Posterior cingulate gyrus (tissue), 11 donors: Measurements from ENCODE around the gene KRTAP4-4.
"Not testable (repeated sequence)": the region's sequence is repeated elsewhere in the genome, so short reads cannot be mapped to it uniquely, and the experiment has no call there.

ENCODE experiments used
- DNase-seq, 10 donors: peaks; one replicate each; pipeline versions ENCODE4 v3.0.0 to v3.0.0-alpha.2; 2020 to 2021; ENCODE audit warnings: mixed read lengths in 3 of 10
- intact Hi-C: fragments of 100-400 bp; cut with DNase I; formaldehyde crosslinking; loops from one replicate; pipeline ENCODE4 v1.15.1; 2023

The KRTAP4-4 gene

DNA sequence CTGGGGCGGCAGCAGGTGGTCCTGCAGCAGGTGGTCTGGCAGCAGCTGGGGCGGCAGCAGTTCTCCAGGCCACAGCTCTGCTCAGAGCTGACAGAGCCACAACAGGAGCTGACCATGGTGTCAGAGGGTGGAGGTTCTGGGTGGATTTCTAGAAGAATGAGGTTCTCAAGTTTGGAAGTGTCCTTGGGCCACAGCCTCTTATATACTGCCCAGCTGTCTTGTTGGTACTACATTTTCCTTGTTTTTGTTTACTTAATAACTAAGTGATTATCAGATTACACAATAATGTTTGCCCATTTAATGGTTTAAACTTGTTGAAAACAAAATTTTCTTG, 10.9 kb downstream of the KRTAP4-4 start, which contains the start of gene KRTAP4-5:
KRTAP4-5 (minus strand) TSS at position 174 of the 334 bp plus-strand sequence; CDS start at position 116, 58 bp downstream.
- no peak for DNase-seq
- intact Hi-C loops = no loop called here

DNA sequence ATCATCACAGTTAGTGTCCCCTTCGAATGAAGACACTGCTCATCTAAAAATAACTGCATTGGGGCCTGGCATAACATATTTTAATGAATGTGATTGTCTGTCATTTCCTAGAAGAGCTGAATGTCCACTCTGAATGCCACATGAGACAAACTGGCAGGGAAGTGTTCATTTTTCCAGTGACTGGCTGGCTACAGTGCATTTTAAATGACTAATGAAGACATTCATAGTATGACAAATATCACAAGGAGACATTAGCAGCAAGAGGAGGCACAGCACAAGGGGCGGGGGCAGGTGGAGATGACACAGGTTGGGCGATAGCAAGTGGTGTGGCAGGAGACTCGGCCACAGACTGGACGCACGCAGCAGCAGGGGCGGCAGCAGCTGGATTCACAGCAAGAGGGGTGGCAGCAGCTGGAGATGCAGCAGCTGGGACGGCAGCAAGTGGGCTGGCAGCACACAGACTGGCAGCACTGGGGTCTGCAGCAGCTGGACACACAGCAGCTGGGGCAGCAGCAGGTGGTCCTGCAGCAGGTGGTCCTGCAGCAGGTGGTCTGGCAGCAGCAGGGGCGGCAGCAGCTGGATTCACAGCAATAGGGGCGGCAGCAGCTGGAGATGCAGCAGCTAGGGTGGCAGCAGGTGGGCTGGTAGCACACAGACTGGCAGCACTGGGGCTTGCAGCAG, 11.4 kb downstream of the KRTAP4-4 start:
- peak in 1 of 10 donors; percentile 68 for DNase-seq
- intact Hi-C loops = not testable (repeated sequence)

DNA sequence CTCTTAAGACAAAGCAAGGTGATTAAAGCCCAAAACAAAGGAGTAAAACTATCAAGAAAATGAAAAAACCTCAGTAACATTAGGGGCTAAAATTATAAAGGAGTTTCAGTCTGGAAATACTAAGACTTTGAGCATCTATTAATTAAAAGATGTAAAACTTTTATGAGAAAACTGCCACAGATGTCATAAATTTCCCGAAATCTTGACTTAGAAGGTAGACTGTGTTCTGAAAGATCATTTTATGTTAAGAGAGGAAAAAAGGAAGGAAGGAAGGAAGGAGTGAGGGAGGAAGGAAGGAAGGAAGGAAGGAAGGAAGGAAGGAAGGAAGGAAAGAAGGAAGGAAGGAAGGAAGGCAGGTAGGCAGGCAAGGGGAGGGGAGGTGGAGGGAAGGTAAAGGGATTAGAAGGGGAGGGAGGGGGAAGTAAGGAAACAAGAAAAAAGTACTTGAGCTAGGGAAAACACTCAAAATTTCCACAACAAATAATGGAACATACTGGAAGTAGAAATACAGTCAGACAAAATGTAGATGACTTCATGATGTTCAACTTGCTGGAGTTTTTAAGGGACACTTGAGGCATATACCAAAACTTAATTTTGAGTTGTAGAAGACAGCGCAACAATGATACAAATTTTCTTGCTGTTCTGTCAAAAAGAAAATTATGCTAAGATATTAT, 12.9 kb downstream of the KRTAP4-4 start:
- intact Hi-C loops = no loop called here
- DNase-seq = no peak

DNA sequence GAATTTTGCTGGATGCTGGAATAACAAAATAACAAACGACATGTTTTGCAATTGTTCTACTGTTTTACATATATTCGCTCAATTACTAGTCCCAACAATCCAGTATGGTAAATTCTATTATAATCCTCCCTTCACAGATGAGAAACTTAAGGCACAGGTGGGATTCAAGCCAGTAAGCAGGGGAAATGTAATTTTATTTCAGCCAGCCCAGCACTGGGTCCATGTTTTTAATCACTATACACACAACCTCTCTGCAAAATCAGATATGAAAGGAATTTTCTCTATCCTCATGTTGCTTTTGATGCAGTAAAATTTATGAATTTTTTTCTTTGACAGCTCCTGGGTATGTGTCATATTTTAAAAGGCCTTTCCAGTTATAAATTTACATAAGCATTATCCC, 15.3 kb downstream of the KRTAP4-4 start:
- DNase-seq = no peak
- intact Hi-C loops = no loop called here

DNA sequence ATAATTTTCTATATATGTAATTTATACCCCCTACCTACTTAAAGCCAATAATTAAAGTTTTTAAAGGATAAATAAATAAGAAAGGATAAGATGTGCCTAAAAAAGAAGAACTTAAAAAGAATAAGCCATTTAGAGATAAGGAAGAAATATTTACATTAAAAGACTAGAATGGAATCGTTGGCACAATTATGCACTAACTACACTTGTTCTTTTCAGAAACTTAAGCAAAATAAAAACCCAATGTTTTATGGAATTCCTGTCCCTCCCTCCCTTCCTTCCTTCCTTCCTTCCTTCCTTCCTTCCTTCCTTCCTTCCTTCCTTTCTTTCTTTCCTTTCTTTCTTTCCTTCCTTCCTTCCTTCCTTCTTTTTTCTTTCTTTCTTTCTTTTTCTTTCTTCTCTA, 15.7 kb downstream of the KRTAP4-4 start:
- no peak for DNase-seq
- intact Hi-C loops = no loop called here

DNA sequence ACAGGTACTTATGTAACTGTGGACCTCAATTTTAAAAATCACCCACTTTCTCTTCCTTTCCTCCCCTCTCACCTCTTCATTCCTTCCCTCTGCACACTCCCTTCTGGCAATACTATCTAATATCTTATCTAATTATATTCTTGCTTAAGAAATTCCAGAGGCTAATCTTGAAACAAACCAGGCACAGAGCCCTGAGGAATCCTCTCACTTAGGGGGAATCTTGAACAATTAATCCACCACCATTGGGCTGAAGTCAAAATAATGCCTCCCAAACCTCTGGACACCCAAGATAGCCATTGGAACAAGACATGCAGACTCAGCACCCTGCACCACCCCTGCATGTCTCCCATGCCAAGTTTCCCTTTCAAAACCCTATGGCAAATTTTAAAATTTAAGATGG, 19.2 kb downstream of the KRTAP4-4 start:
- intact Hi-C loops = no loop called here
- DNase-seq = no peak

DNA sequence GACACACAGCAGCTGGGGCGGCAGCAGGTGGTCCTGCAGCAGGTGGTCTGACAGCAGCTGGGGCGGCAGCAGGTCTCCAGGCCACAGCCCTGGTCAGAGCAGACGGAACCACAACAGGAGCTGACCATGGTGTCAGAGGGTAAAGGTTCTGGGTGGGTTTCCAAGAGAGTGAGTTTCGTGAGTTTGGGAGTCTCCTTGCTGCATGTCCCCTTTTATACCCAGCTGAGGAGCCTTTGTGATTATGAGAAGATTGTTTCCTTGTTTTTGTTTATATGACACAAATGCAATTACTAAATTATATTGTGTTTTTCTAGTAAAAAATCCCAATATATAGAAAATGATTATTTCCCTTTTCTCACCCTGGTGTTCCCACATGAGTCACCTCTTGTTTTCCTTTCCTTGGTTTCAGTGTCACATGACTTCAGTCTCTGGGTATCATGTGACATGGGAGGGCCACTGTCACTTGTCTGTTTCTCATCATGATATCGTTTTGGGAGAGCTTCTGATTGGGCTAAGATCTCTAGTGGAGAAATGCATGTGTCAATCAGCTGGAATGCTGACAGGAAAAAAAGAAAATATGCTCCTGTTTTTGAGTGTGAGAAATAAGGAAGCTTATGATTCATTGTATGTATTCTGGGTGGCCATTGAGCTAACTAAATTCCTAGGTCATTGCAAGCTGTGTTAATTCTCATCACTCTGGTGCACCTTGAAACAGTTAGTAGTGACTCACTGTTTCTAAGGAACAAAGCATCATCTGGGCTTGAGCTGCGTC, 20.0 kb downstream of the KRTAP4-4 start, which contains the start of gene KRTAP4-6:
KRTAP4-6 (minus strand) TSS at position 185 of the 772 bp plus-strand sequence; CDS start at position 128, 57 bp downstream.
- intact Hi-C loops = no loop called here
- no peak for DNase-seq

DNA sequence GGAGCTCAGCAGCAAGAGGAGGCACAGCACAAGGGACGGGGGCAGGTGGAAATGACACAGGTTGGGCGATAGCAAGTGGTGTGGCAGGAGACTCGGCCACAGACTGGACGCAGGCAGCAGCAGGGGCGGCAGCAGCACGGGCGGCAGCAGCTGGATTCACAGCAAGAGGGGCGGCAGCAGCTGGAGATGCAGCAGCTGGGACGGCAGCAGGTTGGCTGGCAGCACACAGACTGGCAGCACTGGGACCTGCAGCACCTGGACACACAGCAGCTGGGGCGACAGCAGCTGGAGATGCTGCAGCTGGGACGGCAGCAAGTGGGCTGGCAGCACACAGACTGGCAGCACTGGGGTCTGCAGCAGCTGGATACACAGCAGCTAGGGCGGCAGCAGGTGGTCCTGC, 20.7 kb downstream of the KRTAP4-4 start:
- intact Hi-C loops = not testable (repeated sequence)
- peak in 1 of 10 donors; percentile 55 for DNase-seq

DNA sequence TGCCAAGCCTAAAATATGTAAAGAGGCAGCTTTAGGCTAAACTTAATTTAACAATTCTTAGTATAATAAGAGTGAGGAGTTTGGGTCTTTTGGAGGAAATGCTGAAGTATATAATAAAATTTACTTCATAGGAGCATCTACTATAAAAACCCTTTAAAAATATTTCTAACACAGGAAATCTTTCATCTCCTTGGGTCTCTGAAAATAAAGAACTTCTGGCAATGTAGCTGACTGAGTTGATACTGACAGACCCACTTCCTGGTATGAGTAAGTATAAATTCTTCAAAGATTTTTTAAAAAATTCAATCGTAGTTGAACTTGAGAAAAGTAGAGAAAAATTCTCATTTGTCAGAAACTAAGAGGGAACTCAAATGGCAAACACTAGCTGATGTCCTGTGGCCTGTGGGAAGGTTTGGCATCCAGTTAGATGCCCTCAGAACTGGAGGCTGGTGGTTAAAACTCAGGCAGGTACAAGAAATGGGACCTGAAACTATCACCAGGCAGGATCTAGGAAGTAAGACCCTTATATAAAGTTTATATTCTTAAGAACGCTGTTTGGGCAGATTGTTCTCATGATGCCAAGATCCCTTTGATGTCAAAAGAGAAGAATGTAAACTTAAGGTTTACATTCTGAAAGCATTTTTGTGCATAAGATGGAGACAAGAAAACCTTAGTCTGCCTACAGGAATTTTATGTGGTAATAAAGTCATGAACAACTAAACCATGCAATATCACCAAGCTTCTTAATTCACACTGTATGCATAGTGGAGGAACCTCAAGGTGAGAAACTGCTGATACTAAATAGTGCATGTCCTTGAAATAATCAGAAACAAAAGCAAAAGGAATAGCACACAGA, 26.4 kb downstream of the KRTAP4-4 start:
- DNase-seq = no peak
- intact Hi-C loops = no loop called here

DNA sequence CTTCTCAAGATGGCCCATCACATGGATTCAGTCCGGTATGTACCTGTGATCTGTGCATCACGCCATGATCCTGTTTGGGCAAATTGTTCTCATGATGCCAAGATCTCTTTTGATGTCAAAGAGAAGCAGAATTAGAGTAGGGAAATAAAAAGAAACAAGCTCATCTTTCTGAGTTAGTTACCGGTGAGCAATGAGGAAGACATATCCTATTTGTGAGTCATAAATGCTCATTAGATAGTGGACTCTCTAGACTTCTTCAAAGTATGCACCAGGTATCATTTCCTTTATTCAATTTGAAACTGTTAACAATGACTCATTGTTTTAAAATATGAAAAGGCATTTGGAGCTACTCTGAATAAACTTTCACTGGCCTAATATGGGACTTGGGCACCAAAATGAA, 28.6 kb downstream of the KRTAP4-4 start:
- no peak for DNase-seq
- intact Hi-C loops = no loop called here

DNA sequence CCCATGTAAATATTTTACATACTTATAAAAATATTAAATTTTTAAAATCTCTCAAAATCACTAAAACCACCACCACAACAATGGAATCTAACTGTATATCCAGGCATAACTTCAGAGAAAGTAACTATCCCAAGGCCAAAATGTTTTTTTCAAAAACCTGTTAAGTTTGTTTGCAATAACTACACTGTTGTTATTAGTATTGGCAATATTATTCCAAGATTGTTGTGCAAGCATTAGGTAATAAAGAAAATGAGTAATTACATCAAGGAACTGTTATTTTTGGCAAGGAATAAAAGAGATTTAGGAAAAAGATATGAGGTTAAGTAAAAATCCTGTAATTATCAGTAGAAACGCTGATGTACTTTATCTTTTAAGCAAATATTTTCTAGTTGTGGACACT, 33.2 kb downstream of the KRTAP4-4 start:
- no peak for DNase-seq
- intact Hi-C loops = no loop called here

DNA sequence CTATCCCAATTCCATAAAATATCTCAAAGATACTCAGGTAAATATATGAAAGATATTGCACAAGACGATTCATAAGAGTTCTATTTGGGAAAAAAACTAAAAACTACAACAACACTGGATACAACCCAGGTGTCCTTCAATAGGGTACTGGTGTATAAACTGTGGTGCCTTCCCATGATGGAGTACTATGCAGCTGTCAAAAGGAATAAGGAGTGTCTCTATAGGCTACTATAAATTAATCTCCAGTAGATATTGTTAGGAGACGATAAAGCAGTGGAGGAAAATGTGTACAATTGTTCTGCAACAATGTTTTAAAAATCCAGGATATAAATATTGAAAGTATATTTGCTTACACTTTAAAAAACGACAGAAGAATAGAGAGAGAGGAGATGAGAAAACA, 34.1 kb downstream of the KRTAP4-4 start:
- DNase-seq = no peak
- intact Hi-C loops = no loop called here

DNA sequence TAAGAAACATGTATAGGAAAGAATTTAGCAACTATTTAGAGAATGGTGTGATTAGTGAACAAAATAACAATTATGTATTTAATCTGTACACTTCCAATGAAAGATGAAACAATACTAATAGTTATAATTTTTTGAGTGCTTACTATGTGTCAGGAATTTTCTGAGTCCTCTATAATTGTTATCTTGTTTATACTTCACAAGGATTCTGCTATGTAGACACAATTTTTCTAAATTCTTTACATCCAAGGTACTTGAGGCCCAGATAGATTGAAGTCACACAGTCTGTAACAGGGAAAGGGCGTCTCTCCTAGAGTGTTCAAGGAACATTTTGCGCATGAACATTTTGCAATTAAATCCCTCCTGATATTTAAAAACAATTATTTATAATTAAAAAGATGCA, 35.5 kb downstream of the KRTAP4-4 start:
- no peak for DNase-seq
- intact Hi-C loops = no loop called here

DNA sequence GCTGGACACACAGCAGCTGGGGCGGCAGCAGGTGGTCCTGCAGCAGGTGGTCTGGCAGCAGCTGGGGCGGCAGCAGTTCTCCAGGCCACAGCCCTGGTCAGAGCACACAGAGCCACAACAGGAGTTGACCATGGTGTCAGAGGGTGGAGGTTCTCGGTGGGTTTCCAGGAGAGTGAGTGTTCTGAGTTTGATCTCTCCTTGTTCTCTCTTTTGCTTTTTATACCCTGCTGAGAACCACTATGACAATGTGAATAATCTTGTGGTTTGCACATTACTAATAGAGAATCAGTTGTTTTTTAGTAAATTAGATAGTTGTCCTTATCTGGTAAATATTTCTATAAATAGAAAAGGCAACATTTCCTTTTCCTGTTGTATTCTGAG, 36.6 kb downstream of the KRTAP4-4 start, which contains the start of gene KRTAP4-12:
KRTAP4-12 (minus strand) TSS at position 192 of the 381 bp plus-strand sequence; CDS start at position 132, 60 bp downstream.
- intact Hi-C loops, DNase-seq: not testable (repeated sequence)

DNA sequence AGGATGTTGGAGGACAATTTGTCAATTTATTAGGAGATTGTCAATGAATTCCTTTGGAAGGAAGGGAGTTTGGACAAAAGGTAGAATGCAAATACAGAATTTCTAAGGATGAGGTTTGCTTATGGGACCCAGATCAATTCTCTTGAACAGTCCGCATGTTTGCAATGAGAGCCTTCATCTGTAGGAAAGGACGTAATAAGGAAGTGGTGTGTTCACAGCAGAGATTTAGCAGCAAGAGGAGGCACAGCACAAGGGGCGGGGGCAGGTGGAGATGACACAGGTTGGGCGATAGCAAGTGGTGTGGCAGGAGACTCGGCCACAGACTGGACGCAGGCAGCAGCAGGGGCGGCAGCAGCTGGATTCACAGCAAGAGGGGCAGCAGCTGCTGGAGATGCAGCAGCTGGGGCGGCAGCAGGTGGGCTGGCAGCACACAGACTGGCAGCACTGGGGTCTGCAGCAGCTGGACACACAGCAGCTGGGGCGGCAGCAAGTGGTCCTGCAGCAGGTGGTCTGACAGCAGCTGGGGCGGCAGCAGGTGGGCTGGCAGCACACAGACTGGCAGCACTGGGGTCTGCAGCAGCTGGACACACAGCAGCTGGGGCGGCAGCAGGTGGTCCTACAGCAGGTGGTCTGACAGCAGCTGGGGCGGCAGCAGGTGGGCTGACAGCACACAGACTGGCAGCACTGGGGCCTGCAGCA, 37.1 kb downstream of the KRTAP4-4 start:
- DNase-seq, intact Hi-C loops: not testable (repeated sequence)

DNA sequence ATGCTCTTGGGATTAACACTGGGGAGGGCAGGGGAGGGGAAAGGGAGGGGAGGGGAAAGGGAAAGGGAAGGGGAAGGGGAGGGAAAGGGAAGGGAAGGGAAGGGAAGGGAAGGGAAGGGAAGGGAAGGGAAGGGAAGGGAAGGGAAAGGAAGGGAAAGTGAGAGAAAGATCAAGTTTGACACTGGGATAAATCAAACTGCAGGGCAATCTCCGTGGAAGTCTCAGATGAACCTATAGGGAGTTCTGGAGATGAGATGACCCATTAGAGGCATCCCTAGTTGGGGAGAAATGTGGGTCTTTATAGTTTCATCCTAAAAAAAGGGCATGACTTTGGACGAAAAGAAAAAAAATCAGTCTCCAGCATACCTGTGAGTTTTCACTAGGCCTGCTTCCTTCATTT, 38.8 kb downstream of the KRTAP4-4 start:
- intact Hi-C loops = no loop called here
- no peak for DNase-seq

DNA sequence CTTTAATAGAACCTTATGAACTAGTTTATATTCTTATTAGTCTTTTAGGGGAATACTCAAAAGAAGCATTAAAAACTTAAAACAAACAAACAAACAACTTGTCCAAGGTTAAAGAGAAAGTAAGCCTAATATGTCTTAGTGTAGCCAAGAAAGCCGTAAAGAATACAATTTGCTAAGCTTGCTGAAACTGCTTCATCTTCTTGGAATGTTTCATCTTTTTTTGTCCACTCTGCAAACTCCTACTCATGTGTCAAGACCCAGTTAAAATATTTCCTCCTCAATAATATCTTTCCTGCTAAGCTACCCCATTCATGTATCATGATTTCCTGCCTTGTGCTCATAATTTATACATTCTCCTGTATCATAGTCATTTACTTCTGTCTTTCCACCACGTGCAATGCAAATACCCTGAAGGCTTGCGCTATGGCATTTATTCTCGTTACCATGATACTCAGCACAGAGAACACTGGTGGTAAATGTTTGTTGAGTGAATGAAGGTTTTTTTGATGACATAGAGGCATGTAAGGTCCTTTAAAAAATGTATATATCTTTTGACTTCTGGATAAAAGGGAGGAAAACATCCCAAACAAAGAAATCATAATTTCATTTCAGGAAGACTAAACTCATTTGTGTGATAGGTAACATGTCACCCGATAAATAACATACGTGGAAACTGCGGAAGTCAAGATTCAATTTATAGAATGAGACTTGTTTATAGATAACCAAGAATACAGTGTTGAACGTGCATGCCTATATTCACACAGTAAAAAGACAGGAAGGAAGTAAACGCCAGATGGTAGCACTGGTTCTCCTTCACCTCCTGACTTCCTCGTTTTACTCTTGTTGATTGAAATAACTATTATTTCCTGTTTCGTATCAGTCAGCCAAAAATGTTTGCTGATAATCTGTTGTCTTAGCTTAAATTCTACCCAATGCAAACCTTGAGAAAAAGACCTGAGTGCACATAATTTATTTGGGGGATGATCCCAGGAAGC, 40.6 kb downstream of the KRTAP4-4 start:
- intact Hi-C loops, DNase-seq: not testable (repeated sequence)

DNA sequence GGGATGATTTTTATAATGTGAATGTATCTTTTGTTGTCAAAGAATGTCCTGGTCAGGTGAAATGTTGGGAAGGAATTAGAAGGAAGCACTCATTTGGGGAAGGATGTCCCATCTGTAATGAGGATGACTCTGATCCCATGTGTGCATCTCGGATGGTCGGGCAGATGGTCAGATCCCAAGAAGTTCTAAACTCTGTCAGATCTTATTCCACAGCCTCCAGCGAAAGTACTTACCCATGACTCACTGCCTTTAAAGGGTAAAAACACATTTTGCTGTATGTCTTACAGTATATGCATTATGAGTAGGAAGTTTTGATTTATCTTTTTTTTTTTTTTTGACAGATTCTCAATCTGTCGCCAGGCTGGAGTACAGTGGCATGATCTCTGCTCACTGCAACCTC, 41.8 kb downstream of the KRTAP4-4 start:
- DNase-seq = no peak
- intact Hi-C loops = no loop called here
